Upper lobe of left lung (tissue), 6 donors: ENCODE results near the gene UGGT2. TPM values are rescaled to one million over a fixed set of nuclear protein-coding genes. Genes with fewer than 3 reads are reported as not detected.

Source experiments
- ATAC-seq, 2 donors: fragments of 200-7000 bp; cut with Tn5 transposase; one replicate each; pipeline ENCODE4 v1.9.1; 2022; ENCODE audit warnings: mild to moderate bottlenecking in 2 of 2, moderate library complexity in 2 of 2; ENCODE audit not compliant: low FRiP score in 2 of 2
- DNase-seq, 2 donors: peaks; one replicate each; pipeline ENCODE4 v3.0.0-alpha.2; 2019 to 2020
- H3K27ac ChIP-seq, 4 donors: fragments of 200-600 bp; sonication (generic); one replicate each; pipeline ENCODE4 v1.5.1; 2016 to 2019
- H3K27me3 ChIP-seq, 4 donors: fragments of 200-600 bp; sonication (generic); one replicate each; pipeline ENCODE4 v1.5.1; 2017 to 2019
- H3K36me3 ChIP-seq, 4 donors: fragments of 200-600 bp; sonication (generic); one replicate each; pipeline ENCODE4 v1.5.1; 2016 to 2019
- H3K4me1 ChIP-seq, 4 donors: fragments of 200-600 bp; sonication (generic); one replicate each; pipeline ENCODE4 v1.5.1; 2018 to 2019
- H3K4me3 ChIP-seq, 4 donors: fragments of 200-600 bp; sonication (generic); one replicate each; pipeline ENCODE4 v1.5.1; 2017 to 2019; ENCODE audit warnings: mild to moderate bottlenecking in 2 of 4, moderate library complexity in 1 of 4
- H3K9me3 ChIP-seq, 4 donors: fragments of 200-600 bp; sonication (generic); one replicate each; pipeline ENCODE4 v1.5.1; 2018 to 2019
- EP300 ChIP-seq, 4 donors: sonication (generic); formaldehyde crosslinking; IDR thresholded peaks; one replicate each; pipeline ENCODE4 v1.5.1; 2017; ENCODE audit warnings: antibody characterized with exemption in 4 of 4, control low read depth in 2 of 4
- POLR2A ChIP-seq, 4 donors: fragments of 450-650 bp; IDR thresholded peaks; one replicate each; pipeline ENCODE4 v1.5.1; 2016 to 2017; ENCODE audit warnings: antibody characterized with exemption in 4 of 4, mild to moderate bottlenecking in 2 of 4
- POLR2AphosphoS5 ChIP-seq, 2 donors: sonication (generic); formaldehyde crosslinking; IDR thresholded peaks; one replicate each; pipeline ENCODE4 v1.5.1; 2017; ENCODE audit warnings: antibody characterized with exemption in 2 of 2
- WGBS, 2 donors: methylation state at CpG; one replicate each; pipeline ENCODE4 v1.1.5; 2017 to 2018; 5-methylcytosine and 5-hydroxymethylcytosine counted together
- total RNA-seq, 6 donors: library from RNA; depleted of rRNA in 4 of 6; stranded (reverse); fragments of >200 nt in 4 of 6; gene quantifications; one replicate each; pipeline versions ENCODE4 v1.1.0 to v1.2.1, GENCODE V29; 2016 to 2021
- TF ChIP-seq, protein P1 (sequence below), 6 experiments: fragments of 450-650 bp in 4 of 6; fragments of 200-600 bp in 2 of 6; sonication (generic) in 2 of 6; IDR thresholded peaks; one replicate each; pipeline ENCODE4 v1.5.1; 2016 to 2019; ENCODE audit warnings: antibody characterized with exemption in 6 of 6
- donor health status: DM: no; HTN: no; CAD: no; lungs with moderate emphysema.
- donor health status: DM: no; HTN: yes; CAD: no; lungs with severe emphysema.

Gene UGGT2
- total RNA-seq, 6 donors from 2014 or later: 13.0 to 44.8 (median 18.5) TPM

DNA sequence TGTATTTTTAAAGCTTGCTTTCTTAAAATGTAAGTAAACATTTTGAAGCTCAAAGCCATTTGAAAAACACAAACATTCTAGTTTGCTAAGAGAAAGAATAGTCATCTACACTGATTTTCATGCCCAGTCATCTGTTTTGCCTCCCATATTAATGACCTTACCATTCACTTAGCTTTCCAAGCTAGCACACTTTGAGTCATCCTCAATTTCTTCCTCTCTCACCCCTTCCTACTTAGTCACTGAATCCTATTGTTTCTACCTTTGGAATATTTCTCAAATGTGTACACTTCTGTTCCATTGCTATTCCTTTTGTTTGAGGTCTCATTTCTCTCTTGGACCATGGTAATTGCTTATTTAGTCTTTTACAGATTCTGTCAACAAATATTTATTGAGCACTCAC, 29.4 kb upstream of the UGGT2 start:
- no peak overlapping the region for H3K4me3 ChIP-seq
- H3K27me3 ChIP-seq: peaks cover 0 to 4% (median 0%) of the 10 kb centered on the region in 4 donors
- DNase-seq (no peak), ATAC-seq (no peak)
- H3K27ac ChIP-seq: no peak overlapping the region
- TF ChIP-seq EP300 (IDR thresholded peaks at IDR 0.05) (no peak), POLR2AphosphoS5 (IDR thresholded peaks at IDR 0.05) (no peak), POLR2A (IDR thresholded peaks at IDR 0.05) (no peak)
- TF ChIP-seq, protein P1, sequence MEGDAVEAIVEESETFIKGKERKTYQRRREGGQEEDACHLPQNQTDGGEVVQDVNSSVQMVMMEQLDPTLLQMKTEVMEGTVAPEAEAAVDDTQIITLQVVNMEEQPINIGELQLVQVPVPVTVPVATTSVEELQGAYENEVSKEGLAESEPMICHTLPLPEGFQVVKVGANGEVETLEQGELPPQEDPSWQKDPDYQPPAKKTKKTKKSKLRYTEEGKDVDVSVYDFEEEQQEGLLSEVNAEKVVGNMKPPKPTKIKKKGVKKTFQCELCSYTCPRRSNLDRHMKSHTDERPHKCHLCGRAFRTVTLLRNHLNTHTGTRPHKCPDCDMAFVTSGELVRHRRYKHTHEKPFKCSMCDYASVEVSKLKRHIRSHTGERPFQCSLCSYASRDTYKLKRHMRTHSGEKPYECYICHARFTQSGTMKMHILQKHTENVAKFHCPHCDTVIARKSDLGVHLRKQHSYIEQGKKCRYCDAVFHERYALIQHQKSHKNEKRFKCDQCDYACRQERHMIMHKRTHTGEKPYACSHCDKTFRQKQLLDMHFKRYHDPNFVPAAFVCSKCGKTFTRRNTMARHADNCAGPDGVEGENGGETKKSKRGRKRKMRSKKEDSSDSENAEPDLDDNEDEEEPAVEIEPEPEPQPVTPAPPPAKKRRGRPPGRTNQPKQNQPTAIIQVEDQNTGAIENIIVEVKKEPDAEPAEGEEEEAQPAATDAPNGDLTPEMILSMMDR (IDR thresholded peaks at IDR 0.05): no peak
- H3K4me1 ChIP-seq: no peaks in the 10 kb centered on the region
- H3K9me3 ChIP-seq: no peaks in the 10 kb centered on the region
- H3K36me3 ChIP-seq: no peaks in the 10 kb centered on the region

DNA sequence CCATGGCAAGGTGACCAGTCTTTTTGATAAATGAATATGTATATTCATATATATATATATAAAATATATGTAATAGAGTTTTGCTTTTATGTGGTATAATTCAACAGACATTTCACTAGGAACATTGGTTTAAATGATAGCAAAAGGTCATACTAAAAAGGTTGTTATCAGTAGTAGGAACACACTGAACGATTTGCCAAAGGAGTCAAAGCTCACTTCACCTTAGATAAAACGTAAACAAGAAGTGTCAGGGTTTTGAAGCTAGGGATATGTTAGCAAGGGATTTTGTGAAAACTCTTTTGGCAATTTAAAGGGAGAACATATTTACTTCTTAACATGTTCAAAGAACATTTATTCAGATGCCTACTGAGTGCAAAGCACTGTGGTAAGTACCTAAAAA, 28.7 kb upstream of the UGGT2 start:
- TF ChIP-seq POLR2A (IDR thresholded peaks at IDR 0.05): no peak
- no peak for TF ChIP-seq POLR2AphosphoS5 (IDR thresholded peaks at IDR 0.05)
- TF ChIP-seq, protein P1 (IDR thresholded peaks at IDR 0.05): no peak
- TF ChIP-seq EP300 (IDR thresholded peaks at IDR 0.05): no peak
- no peak for DNase-seq
- no peak for ATAC-seq

DNA sequence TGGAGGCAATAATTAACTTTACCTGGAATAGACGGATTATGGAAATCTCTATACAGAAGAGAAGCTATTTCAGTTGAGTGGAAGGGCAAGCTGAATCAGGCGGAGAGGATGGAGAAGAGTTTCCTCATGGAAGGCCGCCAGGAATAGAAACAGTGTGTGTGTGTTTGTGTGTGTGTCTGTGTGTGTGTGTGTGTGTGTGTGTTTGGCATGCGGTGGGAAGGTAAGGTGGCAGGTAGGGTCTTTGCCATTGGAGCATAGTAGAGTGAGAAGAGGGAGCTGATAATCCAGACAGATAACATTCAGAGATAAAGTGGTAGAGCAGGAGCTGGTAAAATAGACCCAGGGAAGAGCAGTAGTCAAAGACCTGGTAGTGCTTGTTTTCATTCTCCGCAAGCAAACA, 27.5 kb upstream of the UGGT2 start:
- Histone ChIP-seq H3K4me1 (no peaks in the 10 kb centered on the region), H3K27ac (no peak overlapping the region), H3K4me3 (no peak overlapping the region), H3K36me3 (no peaks in the 10 kb centered on the region), H3K27me3 (no peaks in the 10 kb centered on the region), H3K9me3 (no peaks in the 10 kb centered on the region)
- ATAC-seq (no peak), DNase-seq (no peak)
- TF ChIP-seq, protein P1 (IDR thresholded peaks at IDR 0.05): no peak
- TF ChIP-seq EP300 (IDR thresholded peaks at IDR 0.05) (no peak), POLR2AphosphoS5 (IDR thresholded peaks at IDR 0.05) (no peak), POLR2A (IDR thresholded peaks at IDR 0.05) (no peak)
- WGBS, 2 donors: 88 to 91% methylated on average over 5 of the region's 5 CpGs

More for the DNA sequence above, 28.7 kb upstream of the UGGT2 start:
- Histone ChIP-seq H3K27ac (no peak overlapping the region), H3K4me1 (no peaks in the 10 kb centered on the region), H3K27me3 (no peaks in the 10 kb centered on the region), H3K36me3 (no peaks in the 10 kb centered on the region), H3K4me3 (no peak overlapping the region), H3K9me3 (no peaks in the 10 kb centered on the region)
- WGBS, 2 donors: 32 to 38% methylated on average over 2 of the region's 2 CpGs

DNA sequence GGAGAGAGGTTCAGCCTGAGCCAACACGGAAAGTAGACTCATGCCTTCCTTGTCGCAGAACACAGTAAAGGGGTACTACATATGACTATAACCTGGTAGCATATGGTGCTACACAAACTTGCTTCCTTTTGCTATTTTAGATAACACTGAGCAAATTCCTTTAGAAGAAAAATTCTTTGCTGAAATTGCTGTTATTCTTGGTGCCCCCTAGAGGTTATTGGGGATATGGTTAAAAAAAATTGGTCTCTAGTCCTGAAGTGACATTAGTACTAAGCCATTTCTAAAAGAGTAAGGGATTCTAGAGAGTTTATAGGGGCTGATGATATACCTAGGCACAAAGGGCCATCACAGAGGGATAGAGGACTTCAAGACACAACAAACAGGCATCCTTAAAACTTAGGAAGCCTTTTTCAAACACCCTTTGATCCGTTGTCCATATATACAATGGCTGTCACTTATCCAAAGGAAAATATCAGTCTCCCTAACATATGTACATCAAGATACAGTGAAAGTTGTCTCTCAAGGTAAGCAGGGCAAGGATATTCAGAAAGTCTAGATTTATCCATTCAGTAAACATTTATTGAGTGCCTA, 22.8 kb upstream of the UGGT2 start:
- 72 to 73% methylated on average over 3 of the region's 3 CpGs for WGBS, 2 donors
- Histone ChIP-seq H3K27me3 (no peaks in the 10 kb centered on the region), H3K27ac (no peak overlapping the region), H3K9me3 (no peaks in the 10 kb centered on the region), H3K36me3 (no peaks in the 10 kb centered on the region), H3K4me3 (no peak overlapping the region), H3K4me1 (no peaks in the 10 kb centered on the region)
- TF ChIP-seq, protein P1 (IDR thresholded peaks at IDR 0.05): peak in 4 of 6 experiments; percentile 15 to 35 (median 26)
- TF ChIP-seq POLR2A (IDR thresholded peaks at IDR 0.05) (no peak), POLR2AphosphoS5 (IDR thresholded peaks at IDR 0.05) (no peak), EP300 (IDR thresholded peaks at IDR 0.05) (no peak)
- no peak for ATAC-seq
- no peak for DNase-seq

DNA sequence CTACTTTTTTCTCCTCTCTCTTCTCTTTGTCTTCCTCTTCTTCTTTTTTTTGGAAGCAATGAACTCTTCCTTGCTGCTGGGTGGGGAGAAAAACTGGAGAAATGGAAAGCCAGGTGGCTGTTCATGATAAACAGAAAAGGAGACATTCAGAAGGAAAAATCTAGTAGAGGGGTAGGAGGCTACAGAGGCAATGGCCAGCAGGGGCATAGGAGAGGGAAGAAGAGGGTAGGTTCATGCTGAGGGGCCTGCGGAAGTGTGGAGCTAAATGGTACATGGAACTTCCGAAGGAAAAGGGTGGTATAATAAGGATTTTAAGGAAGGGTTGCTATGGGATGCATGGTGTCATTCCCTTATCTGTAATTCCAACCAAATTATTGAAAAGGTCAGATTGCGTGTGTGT, 19.2 kb upstream of the UGGT2 start:
- Histone ChIP-seq H3K27me3 (no peaks in the 10 kb centered on the region), H3K4me1 (no peaks in the 10 kb centered on the region), H3K36me3 (no peaks in the 10 kb centered on the region), H3K4me3 (no peak overlapping the region), H3K27ac (no peak overlapping the region), H3K9me3 (no peaks in the 10 kb centered on the region)
- WGBS, 2 donors: 74 to 80% methylated on average over 3 of the region's 3 CpGs
- no peak for DNase-seq
- ATAC-seq: no peak
- TF ChIP-seq POLR2AphosphoS5 (IDR thresholded peaks at IDR 0.05): no peak
- TF ChIP-seq, protein P1 (IDR thresholded peaks at IDR 0.05): no peak
